Aorta (tissue), 5 donors: ENCODE results near the gene DGKE. TPM values are rescaled to one million over a fixed set of nuclear protein-coding genes. Genes with fewer than 3 reads are reported as not detected.

Experiments used
- ATAC-seq: fragments of 200-7000 bp; cut with Tn5 transposase; one replicate; pipeline ENCODE4 v1.9.1; 2022; ENCODE audit warnings: moderate library complexity; ENCODE audit not compliant: low FRiP score
- DNase-seq, 2 donors: peaks; one replicate each; pipeline ENCODE4 v3.0.0-alpha.2; 2020
- H3K27ac ChIP-seq, 2 donors: one replicate each; pipeline ENCODE4 v1.5.1; 2013; ENCODE audit warnings: low read length in 2 of 2, mild to moderate bottlenecking in 2 of 2, moderate library complexity in 2 of 2, control low read depth in 1 of 2, inconsistent platforms in 1 of 2, low read depth in 1 of 2
- H3K27me3 ChIP-seq, 2 donors: one replicate each; pipeline ENCODE4 v1.6.1; 2013; ENCODE audit warnings: control low read depth in 1 of 2, low read length in 1 of 2, mild to moderate bottlenecking in 1 of 2, moderate library complexity in 1 of 2; ENCODE audit not compliant: insufficient read depth in 2 of 2, control insufficient read depth in 1 of 2
- H3K36me3 ChIP-seq, 2 donors: one replicate each; pipeline ENCODE4 v1.6.1; 2013; ENCODE audit warnings: control low read depth in 1 of 2, low read length in 1 of 2, mild to moderate bottlenecking in 1 of 2; ENCODE audit not compliant: insufficient read depth in 2 of 2, control insufficient read depth in 1 of 2
- H3K4me1 ChIP-seq, 2 donors: one replicate each; pipeline ENCODE4 v1.6.1; 2013; ENCODE audit warnings: low read length in 2 of 2, control low read depth in 1 of 2, mild to moderate bottlenecking in 1 of 2, moderate library complexity in 1 of 2; ENCODE audit not compliant: insufficient read depth in 2 of 2, control insufficient read depth in 1 of 2
- H3K4me3 ChIP-seq, 2 donors: one replicate each; pipeline ENCODE4 v1.5.1; 2013; ENCODE audit warnings: low read length in 2 of 2, control low read depth in 1 of 2, mild to moderate bottlenecking in 1 of 2
- H3K9me3 ChIP-seq: one replicate; pipeline ENCODE4 v1.6.1; 2013; ENCODE audit warnings: mild to moderate bottlenecking, low read length; ENCODE audit not compliant: control insufficient read depth
- WGBS, 2 donors: extraction: QIAGEN DNeasy Blood & Tissue Kit; methylation state at CpG; one replicate each; pipeline ENCODE4 v1.1.7; 2013; 5-methylcytosine and 5-hydroxymethylcytosine counted together
- intact Hi-C, 2 donors: fragments of 100-400 bp; cut with DNase I; formaldehyde crosslinking; loops; one replicate each; pipeline versions ENCODE4 v1.14.2 to v1.15.0; 2022
- polyA plus RNA-seq, 2 donors: library from polyadenylated mRNA; stranded (reverse); fragments of 200-250 nt; gene quantifications; one replicate each; pipeline ENCODE4 v1.2.3, GENCODE V29; 2013
- total RNA-seq, 2 donors: library from RNA; stranded (reverse); fragmentation: NEBNext Ultra II Directional; extraction: Animal tissue kit (Norgen Biotek cat#: 25700); gene quantifications; one replicate each; pipeline ENCODE4 v1.2.1, GENCODE V29; 2021
- donor health status: healthy with polysubstance abuse.
- donor health status: Bipolar disorder and iron deficiency.
- donor health status: DM: no; HTN: no; CAD: no.
- donor health status: DM: no; HTN: no; CAD: no.
- donor health status: DM: yes; HTN: yes; CAD: no.

The DGKE gene
- total and polyA plus RNA-seq, 4 donors, result 0.88 to 17.1 (median 6.7) TPM

- Histone ChIP-seq H3K27me3 (no peaks in the 10 kb centered on the region), H3K27ac (no peak overlapping the region), H3K9me3 (no peaks in the 10 kb centered on the region), H3K4me1 (no peaks in the 10 kb centered on the region), H3K4me3 (no peak overlapping the region), H3K36me3 (peaks cover 5 to 18% of the 10 kb centered on the region in 2 donors)
- intact Hi-C loops, result loop anchor here (5.0 kb wide), 2 partner anchors 42 to 47 kb away; no protein-coding TSS in a partner anchor
- ATAC-seq (no peak), DNase-seq (no peak)
- 90 to 93% methylated on average over 20 of the region's 20 CpGs for WGBS, 2 donors
These were observed 61.0 kb downstream of the DGKE start for GRCh38 chr17:56894859-56895455.

GRCh38 chr17:56896217-56896967 is 62.4 kb downstream of the DGKE start:
- no peak overlapping the region for H3K27ac ChIP-seq
- peaks cover 2 to 16% of the 10 kb centered on the region in 2 donors for H3K36me3 ChIP-seq
- 59 to 61% methylated on average over 3 of the region's 3 CpGs for WGBS, 2 donors
- H3K9me3 ChIP-seq, result no peaks in the 10 kb centered on the region
- H3K4me1 ChIP-seq, result no peaks in the 10 kb centered on the region
- intact Hi-C loops, result no loop called here
- ATAC-seq (no peak), DNase-seq (no peak)
- no peaks in the 10 kb centered on the region for H3K27me3 ChIP-seq
- no peak overlapping the region for H3K4me3 ChIP-seq

GRCh38 chr17:56896968-56897359 is 63.0 kb downstream of the DGKE start:
- intact Hi-C loops, result no loop called here
- no peak for ATAC-seq
- Histone ChIP-seq H3K27me3 (no peaks in the 10 kb centered on the region), H3K9me3 (no peaks in the 10 kb centered on the region), H3K4me3 (no peak overlapping the region), H3K27ac (no peak overlapping the region), H3K36me3 (peaks cover 0 to 13% of the 10 kb centered on the region in 2 donors), H3K4me1 (no peaks in the 10 kb centered on the region)
- WGBS, 2 donors, result 95 to 97% methylated on average over 4 of the region's 4 CpGs
- no peak for DNase-seq

- H3K4me1 ChIP-seq, result no peaks in the 10 kb centered on the region
- H3K9me3 ChIP-seq, result no peaks in the 10 kb centered on the region
- H3K27me3 ChIP-seq, result no peaks in the 10 kb centered on the region
- ATAC-seq (no peak), DNase-seq (no peak)
- H3K36me3 ChIP-seq, result peaks cover 0 to 8% of the 10 kb centered on the region in 2 donors
- no peak overlapping the region for H3K4me3 ChIP-seq
- H3K27ac ChIP-seq, result no peak overlapping the region
- WGBS, 2 donors, result 93 to 97% methylated on average over 14 of the region's 14 CpGs
- intact Hi-C loops, result no loop called here
These were observed 63.9 kb downstream of the DGKE start for GRCh38 chr17:56897646-56898424.

GRCh38 chr17:56898874-56899273 is 64.9 kb downstream of the DGKE start:
- intact Hi-C loops, result no loop called here
- H3K36me3 ChIP-seq, result peaks cover 3 to 8% of the 10 kb centered on the region in 2 donors
- 65 to 72% methylated on average over 9 of the region's 9 CpGs for WGBS, 2 donors
- no peak overlapping the region for H3K4me3 ChIP-seq
- no peak overlapping the region for H3K27ac ChIP-seq
- no peaks in the 10 kb centered on the region for H3K4me1 ChIP-seq
- DNase-seq (no peak), ATAC-seq (no peak)
- no peaks in the 10 kb centered on the region for H3K9me3 ChIP-seq
- H3K27me3 ChIP-seq, result no peaks in the 10 kb centered on the region

GRCh38 chr17:56899403-56899802 is 65.5 kb downstream of the DGKE start:
- no peak overlapping the region for H3K27ac ChIP-seq
- no peak for ATAC-seq

GRCh38 chr17:56902348-56902747 is 68.4 kb downstream of the DGKE start:
- intact Hi-C loops, result no loop called here
- no peak overlapping the region for H3K4me3 ChIP-seq
- no peak overlapping the region for H3K27ac ChIP-seq
- WGBS, 2 donors, result 57 to 61% methylated on average over 4 of the region's 4 CpGs
- no peaks in the 10 kb centered on the region for H3K27me3 ChIP-seq
- no peaks in the 10 kb centered on the region for H3K9me3 ChIP-seq
- DNase-seq (no peak), ATAC-seq (no peak)
- H3K4me1 ChIP-seq, result no peaks in the 10 kb centered on the region
- peaks cover 5 to 10% of the 10 kb centered on the region in 2 donors for H3K36me3 ChIP-seq

More at GRCh38 chr17:56899403-56899802, 65.5 kb downstream of the DGKE start:
- H3K27me3 ChIP-seq, result no peaks in the 10 kb centered on the region
- intact Hi-C loops, result no loop called here
- H3K4me3 ChIP-seq, result no peak overlapping the region
- no peak for DNase-seq
- H3K9me3 ChIP-seq, result no peaks in the 10 kb centered on the region
- no peaks in the 10 kb centered on the region for H3K4me1 ChIP-seq
- WGBS, 2 donors, result 96 to 99% methylated on average over 7 of the region's 7 CpGs
- peaks cover 5 to 12% of the 10 kb centered on the region in 2 donors for H3K36me3 ChIP-seq

- Histone ChIP-seq H3K9me3 (no peaks in the 10 kb centered on the region), H3K4me1 (no peaks in the 10 kb centered on the region), H3K27ac (no peak overlapping the region), H3K4me3 (no peak overlapping the region), H3K36me3 (peaks cover 5 to 13% of the 10 kb centered on the region in 2 donors), H3K27me3 (no peaks in the 10 kb centered on the region)
- DNase-seq, result no peak
- 84 to 98% methylated on average over 5 of the region's 5 CpGs for WGBS, 2 donors
- intact Hi-C loops, result no loop called here
- no peak for ATAC-seq
These were observed 69.6 kb downstream of the DGKE start for GRCh38 chr17:56903560-56903959.
